Type B pancreatic cell (in vitro differentiated cells): ENCODE data around the gene MCHR1. TPM values are rescaled to one million over a fixed set of nuclear protein-coding genes. Genes with fewer than 3 reads are reported as not detected.
"Not testable (repeated sequence)": the region's sequence is repeated elsewhere in the genome, so short reads cannot be mapped to it uniquely, and the experiment has no call there.

Experiments used
- DNase-seq: peaks from one replicate; pipeline ENCODE4 v3.0.0; 2021; ENCODE audit warnings: mixed read lengths; ENCODE audit not compliant: unreplicated experiment; ENCODE audit errors: extremely low spot score
- H3K27ac Mint-ChIP-seq: 2 replicates; pipeline ENCODE4 v1.8.0; 2021; ENCODE audit warnings: mild to moderate bottlenecking, mixed read lengths
- H3K27me3 Mint-ChIP-seq: 2 replicates; pipeline ENCODE4 v1.8.0; 2021; ENCODE audit warnings: mixed read lengths
- H3K36me3 Mint-ChIP-seq: 2 replicates; pipeline ENCODE4 v1.8.0; 2021; ENCODE audit warnings: mixed read lengths
- H3K4me1 Mint-ChIP-seq: one replicate; pipeline ENCODE4 v1.8.0; 2021; ENCODE audit warnings: mixed read lengths; ENCODE audit not compliant: unreplicated experiment
- H3K4me3 Mint-ChIP-seq: 2 replicates; pipeline ENCODE4 v1.8.0; 2021; ENCODE audit warnings: mild to moderate bottlenecking, mixed read lengths
- H3K9me3 Mint-ChIP-seq: 2 replicates; pipeline ENCODE4 v1.8.0; 2021; ENCODE audit warnings: mixed read lengths
- CTCF ChIP-seq: fragments of 200-600 bp; sonication (generic); conservative IDR thresholded peaks from 2 replicates; pipeline ENCODE4 v1.5.0; 2021; ENCODE audit warnings: antibody characterized with exemption, mild to moderate bottlenecking
- total RNA-seq: library from RNA; stranded (reverse); gene quantifications from 2 replicates; pipeline ENCODE4 v1.2.1, GENCODE V29; 2021; ENCODE audit warnings: low replicate concordance

Gene MCHR1
- total RNA-seq, 1 donor from 2014 or later, result 6.9 TPM

GRCh38 chr22:40718250-40719204 is 39.2 kb downstream of the MCHR1 start:
- H3K36me3 Mint-ChIP-seq, result no peaks in the 10 kb centered on the region
- no peak for TF ChIP-seq CTCF

GRCh38 chr22:40719599-40719998 is 40.3 kb downstream of the MCHR1 start:
- peaks cover 42% of the 10 kb centered on the region for H3K4me1 Mint-ChIP-seq
- H3K27ac Mint-ChIP-seq, result no peak overlapping the region
- no peak overlapping the region for H3K4me3 Mint-ChIP-seq
- H3K36me3 Mint-ChIP-seq, result no peaks in the 10 kb centered on the region
- no peak for TF ChIP-seq CTCF
- no peaks in the 10 kb centered on the region for H3K9me3 Mint-ChIP-seq
- no peaks in the 10 kb centered on the region for H3K27me3 Mint-ChIP-seq
- DNase-seq, result no peak

More at GRCh38 chr22:40718250-40719204, 39.2 kb downstream of the MCHR1 start:
- Mint-ChIP-seq H3K4me3 (no peak overlapping the region), H3K4me1 (peaks cover 46% of the 10 kb centered on the region), H3K9me3 (no peaks in the 10 kb centered on the region), H3K27ac (peak overlapping the region; percentile 51), H3K27me3 (no peaks in the 10 kb centered on the region)
- no peak for DNase-seq

GRCh38 chr22:40720156-40720537 is 40.9 kb downstream of the MCHR1 start:
- H3K27ac Mint-ChIP-seq, H3K9me3 Mint-ChIP-seq, H3K4me3 Mint-ChIP-seq, DNase-seq, H3K27me3 Mint-ChIP-seq, H3K36me3 Mint-ChIP-seq: not testable (repeated sequence)
- peaks cover 36% of the 10 kb centered on the region for H3K4me1 Mint-ChIP-seq

DNA sequence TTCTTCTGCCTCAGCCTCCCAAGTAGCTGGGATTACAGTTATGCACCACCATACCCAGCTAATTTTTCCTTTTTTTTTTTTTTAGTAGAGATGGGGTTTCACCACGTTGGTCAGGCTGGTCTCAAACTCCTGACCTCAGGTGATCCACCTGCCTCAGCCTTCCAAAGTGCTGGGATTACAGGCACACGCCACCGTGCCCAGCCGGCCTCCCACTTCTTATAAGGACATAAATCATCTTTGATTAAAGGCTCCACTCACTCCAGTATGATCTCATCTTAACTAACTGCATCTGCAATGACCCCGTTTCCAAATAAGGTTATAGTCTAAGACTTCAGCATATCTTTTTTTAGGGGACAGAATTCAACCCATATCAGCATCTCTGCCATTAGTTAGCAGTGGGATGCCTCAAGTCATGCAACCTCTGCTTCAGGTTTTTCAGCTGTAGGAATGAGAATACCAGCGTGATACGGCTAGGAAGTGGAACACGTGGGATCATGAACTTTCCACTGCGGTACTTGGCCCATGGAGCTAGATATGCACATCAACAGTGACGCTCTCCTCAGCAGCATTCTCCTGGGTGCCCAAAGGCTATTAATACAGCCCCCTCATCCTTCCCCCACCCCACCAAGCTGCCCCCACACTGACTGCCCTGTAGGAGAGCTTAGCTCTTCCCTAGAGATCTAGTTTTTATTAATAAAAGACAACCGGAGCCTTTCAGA is 41.4 kb downstream of the MCHR1 start:
- DNase-seq, result no peak
- peaks cover 36% of the 10 kb centered on the region for H3K4me1 Mint-ChIP-seq
- no peaks in the 10 kb centered on the region for H3K9me3 Mint-ChIP-seq
- peak overlapping the region; percentile 85 for H3K27ac Mint-ChIP-seq
- peak overlapping the region; percentile 46 for H3K4me3 Mint-ChIP-seq
- no peaks in the 10 kb centered on the region for H3K36me3 Mint-ChIP-seq
- no peak for TF ChIP-seq CTCF
- no peaks in the 10 kb centered on the region for H3K27me3 Mint-ChIP-seq

DNA sequence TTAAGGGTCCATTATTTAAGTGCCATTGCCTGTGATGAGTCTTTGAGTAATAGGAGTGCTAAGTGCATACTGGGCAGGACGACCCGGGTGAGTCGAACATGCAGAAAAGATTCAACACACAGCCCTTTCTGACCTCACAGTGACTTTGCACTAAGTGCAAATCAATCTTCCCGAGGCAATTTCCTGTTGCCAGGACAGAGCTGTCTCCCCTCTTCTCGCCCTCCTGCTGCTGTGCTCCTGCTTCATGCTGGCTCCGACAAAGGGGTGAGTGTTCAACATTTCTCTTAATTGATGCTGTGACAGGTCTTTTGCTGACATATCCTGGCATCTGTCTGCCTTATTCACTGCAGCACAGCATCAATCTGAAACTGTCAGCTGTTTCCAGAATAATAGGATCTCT is 42.0 kb downstream of the MCHR1 start:
- Mint-ChIP-seq H3K9me3 (no peaks in the 10 kb centered on the region), H3K4me1 (peaks cover 36% of the 10 kb centered on the region), H3K36me3 (no peaks in the 10 kb centered on the region), H3K4me3 (peak overlapping the region; percentile 46), H3K27ac (peak overlapping the region; percentile 85), H3K27me3 (no peaks in the 10 kb centered on the region)
- DNase-seq, result no peak
- TF ChIP-seq CTCF, result no peak
